ENCODE data around the gene NECTIN4. TPM values are rescaled to one million over a fixed set of nuclear protein-coding genes. Genes with fewer than 3 reads are reported as not detected.
"Not testable (repeated sequence)": the region's sequence is repeated elsewhere in the genome, so short reads cannot be mapped to it uniquely, and the experiment has no call there.

NECTIN4 gene
- total and polyA plus RNA-seq, 2 of the 13 experiments (the other 11 are each of a cell fraction or from before 2014, with no cell fraction given): 5.9 to 12.4 TPM

GRCh38 chr1:161032409-161032808 is 56.9 kb downstream of the NECTIN4 start:
- 57% methylated on average over 1 of the region's 1 CpG for WGBS (ENCODE audit: low lambda C conversion rate)
- intact Hi-C loops (cut with micrococcal nuclease; ENCODE audit: unreplicated experiment) (no loop called here), in situ Hi-C loops (cut with HindIII; ENCODE audit: extremely low pct_ligation_motif_present, low pct_unique_long_range_greater_than_20kb) (no loop called here)
- Histone ChIP-seq H3K79me2 (ENCODE audit: insufficient read depth, low read length) (no peaks in the 10 kb centered on the region), H3K9ac (ENCODE audit: insufficient read depth, low read depth, low read length) (no peak overlapping the region), H2AFZ (ENCODE audit: low read length) (no peak overlapping the region), H3K27me3 (ENCODE audit: control insufficient read depth in 1 of 2, insufficient read depth in 2 of 2, low read length in 2 of 2) (no peaks in the 10 kb centered on the region), H3K9me3 (ENCODE audit: low read length) (no peaks in the 10 kb centered on the region), H4K20me1 (ENCODE audit: insufficient read depth, low read length) (no peaks in the 10 kb centered on the region), H3K4me1 (ENCODE audit: insufficient read depth, low read length) (peaks cover 19% of the 10 kb centered on the region), H3K36me3 (replicated peaks in 1 of 2; ENCODE audit: control insufficient read depth in 1 of 2, insufficient read depth in 2 of 2, low read length in 2 of 2) (no peaks in the 10 kb centered on the region), H3K4me2 (ENCODE audit: low read depth, low read length) (no peak overlapping the region), H3K27ac (ENCODE audit: extremely low read length, insufficient read depth, low read length) (no peak overlapping the region), H3K4me3 (replicated peaks in 1 of 3; ENCODE audit: insufficient read depth in 1 of 3, low read depth in 2 of 3, low read length in 3 of 3) (no peak overlapping the region)
- no peak for DNase-seq (ENCODE audit: low spot score)
- TF ChIP-seq SRSF1 (optimal IDR thresholded peaks at IDR 0.05; ENCODE audit: low read depth, low read length) (no peak), ETV6 (CRISPR knock-in tag; conservative IDR thresholded peaks at IDR 0.05) (no peak), RBM22 (optimal IDR thresholded peaks at IDR 0.05; ENCODE audit: low read length) (no peak), ZNF547 (CRISPR knock-in tag; IDR thresholded peaks at IDR 0.05) (no peak), ZBTB38 (CRISPR knock-in tag; IDR thresholded peaks at IDR 0.05) (no peak), NCOA1 (CRISPR knock-in tag; IDR thresholded peaks at IDR 0.05) (no peak), SYNCRIP (IDR thresholded peaks at IDR 0.05; ENCODE audit: insufficient read depth, low read depth, low read length) (no peak)
- CTCF ChIA-PET (ENCODE audit: low intra/inter-chr PET ratio, low total read pairs): no interaction called here
- BruUV-seq (replicated peaks): no TSS peak
- POLR2A ChIA-PET: interaction anchor here (1.0 to 2.8 kb wide), 3 partner anchors 12 to 19 kb away, joined by 3 to 8 read pairs (median 8); partner anchors contain the start of genes F11R and USF1
- no peak for FAIRE-seq
- no peak for ATAC-seq

DNA sequence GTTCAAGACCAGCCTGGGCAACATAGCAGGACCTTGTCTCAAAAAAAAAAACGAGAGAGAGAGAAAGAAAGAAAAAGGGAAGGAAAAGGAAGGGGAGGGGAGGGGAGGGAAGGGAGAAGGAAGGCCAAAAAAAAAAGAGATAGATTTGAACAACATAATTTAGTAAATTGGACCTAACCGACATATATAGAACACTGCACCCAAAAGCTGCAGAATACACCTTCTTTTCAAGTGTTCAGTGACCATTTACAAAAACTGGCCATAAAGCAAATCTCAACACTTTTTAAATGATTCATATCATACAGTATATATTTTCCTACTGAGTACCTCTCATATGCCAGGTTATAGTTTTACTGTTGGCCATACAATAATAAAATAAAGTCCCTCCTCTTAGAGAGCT is 57.5 kb downstream of the NECTIN4 start:
- H3K79me2 ChIP-seq (ENCODE audit: insufficient read depth, low read length): no peaks in the 10 kb centered on the region
- no peak overlapping the region for H3K4me2 ChIP-seq (ENCODE audit: low read depth, low read length)
- ATAC-seq (no peak), DNase-seq (ENCODE audit: low spot score) (no peak), FAIRE-seq (no peak)
- CTCF ChIA-PET (ENCODE audit: low intra/inter-chr PET ratio, low total read pairs): no interaction called here
- no peaks in the 10 kb centered on the region for H3K27me3 ChIP-seq (ENCODE audit: control insufficient read depth in 1 of 2, insufficient read depth in 2 of 2, low read length in 2 of 2)
- H2AFZ ChIP-seq (ENCODE audit: low read length): no peak overlapping the region
- WGBS (ENCODE audit: low lambda C conversion rate): 39% methylated on average over 2 of the region's 2 CpGs
- no peaks in the 10 kb centered on the region for H3K36me3 ChIP-seq (replicated peaks in 1 of 2; ENCODE audit: control insufficient read depth in 1 of 2, insufficient read depth in 2 of 2, low read length in 2 of 2)
- no TSS peak for BruUV-seq (replicated peaks)
- no peaks in the 10 kb centered on the region for H3K9me3 ChIP-seq (ENCODE audit: low read length)
- in situ Hi-C loops (cut with HindIII; ENCODE audit: extremely low pct_ligation_motif_present, low pct_unique_long_range_greater_than_20kb): no loop called here
- intact Hi-C loops (cut with micrococcal nuclease; ENCODE audit: unreplicated experiment): loop anchor here (1.0 kb wide), 1 partner anchor 10 kb away; no protein-coding TSS in a partner anchor
- POLR2A ChIA-PET: interaction anchor here (2.3 to 2.8 kb wide), 2 partner anchors 11 to 19 kb away, joined by 8 read pairs; partner anchors contain the start of gene F11R
- H3K4me1 ChIP-seq (ENCODE audit: insufficient read depth, low read length): peaks cover 13% of the 10 kb centered on the region
- H3K4me3 ChIP-seq (replicated peaks in 1 of 3; ENCODE audit: insufficient read depth in 1 of 3, low read depth in 2 of 3, low read length in 3 of 3): no peak overlapping the region
- no peak overlapping the region for H3K27ac ChIP-seq (ENCODE audit: extremely low read length, insufficient read depth, low read length)
- no peaks in the 10 kb centered on the region for H4K20me1 ChIP-seq (ENCODE audit: insufficient read depth, low read length)
- no peak overlapping the region for H3K9ac ChIP-seq (ENCODE audit: insufficient read depth, low read depth, low read length)
- TF ChIP-seq, protein P1, sequence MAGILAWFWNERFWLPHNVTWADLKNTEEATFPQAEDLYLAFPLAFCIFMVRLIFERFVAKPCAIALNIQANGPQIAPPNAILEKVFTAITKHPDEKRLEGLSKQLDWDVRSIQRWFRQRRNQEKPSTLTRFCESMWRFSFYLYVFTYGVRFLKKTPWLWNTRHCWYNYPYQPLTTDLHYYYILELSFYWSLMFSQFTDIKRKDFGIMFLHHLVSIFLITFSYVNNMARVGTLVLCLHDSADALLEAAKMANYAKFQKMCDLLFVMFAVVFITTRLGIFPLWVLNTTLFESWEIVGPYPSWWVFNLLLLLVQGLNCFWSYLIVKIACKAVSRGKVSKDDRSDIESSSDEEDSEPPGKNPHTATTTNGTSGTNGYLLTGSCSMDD (CRISPR knock-in tag; IDR thresholded peaks at IDR 0.05): no peak
- peak; percentile 95 for TF ChIP-seq HNRNPK (IDR thresholded peaks at IDR 0.05; ENCODE audit: low read depth, low read length, poor library complexity, severe bottlenecking)

DNA sequence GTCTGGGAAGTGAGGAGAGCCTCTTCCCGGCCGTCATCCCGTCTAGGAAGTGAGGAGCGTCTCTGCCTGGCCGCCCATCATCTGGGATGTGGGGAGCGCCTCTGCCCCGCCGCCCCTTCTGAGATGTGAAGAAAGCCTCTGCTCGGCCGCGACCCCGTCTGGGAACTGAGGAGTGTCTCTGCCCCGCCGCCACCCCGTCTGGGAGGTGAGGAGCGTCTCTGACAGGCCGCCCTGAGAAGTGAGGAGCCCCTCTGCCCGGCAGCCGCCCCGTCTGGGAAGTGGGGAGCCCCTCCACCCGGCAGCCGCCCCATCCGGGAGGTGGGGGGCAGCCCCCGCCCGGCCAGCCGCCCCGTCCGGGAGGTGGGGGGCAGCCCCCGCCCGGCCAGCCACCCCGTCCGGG is 59.9 kb downstream of the NECTIN4 start:
- CTCF ChIA-PET (ENCODE audit: low intra/inter-chr PET ratio, low total read pairs); H2AFZ ChIP-seq (ENCODE audit: low read length); H3K9ac ChIP-seq (ENCODE audit: insufficient read depth, low read depth, low read length); H3K27me3 ChIP-seq (ENCODE audit: control insufficient read depth in 1 of 2, insufficient read depth in 2 of 2, low read length in 2 of 2); intact Hi-C loops (cut with micrococcal nuclease; ENCODE audit: unreplicated experiment); in situ Hi-C loops (cut with HindIII; ENCODE audit: extremely low pct_ligation_motif_present, low pct_unique_long_range_greater_than_20kb); H3K36me3 ChIP-seq (replicated peaks in 1 of 2; ENCODE audit: control insufficient read depth in 1 of 2, insufficient read depth in 2 of 2, low read length in 2 of 2); ATAC-seq; H3K27ac ChIP-seq (ENCODE audit: extremely low read length, insufficient read depth, low read length); H3K9me3 ChIP-seq (ENCODE audit: low read length); POLR2A ChIA-PET; H3K79me2 ChIP-seq (ENCODE audit: insufficient read depth, low read length); H3K4me2 ChIP-seq (ENCODE audit: low read depth, low read length); H3K4me1 ChIP-seq (ENCODE audit: insufficient read depth, low read length); FAIRE-seq; DNase-seq (ENCODE audit: low spot score); H3K4me3 ChIP-seq (replicated peaks in 1 of 3; ENCODE audit: insufficient read depth in 1 of 3, low read depth in 2 of 3, low read length in 3 of 3); H4K20me1 ChIP-seq (ENCODE audit: insufficient read depth, low read length); BruUV-seq (replicated peaks): not testable (repeated sequence)
- WGBS (ENCODE audit: low lambda C conversion rate): 96% methylated on average over 11 of the region's 32 CpGs

Data from HepG2 (cell line).